GF-D8 (cell line): Measurements from ENCODE around the gene PCED1B.

ENCODE experiments used
- DNase-seq: peaks from one replicate; lab custom pipeline; 2025; lab: John Stamatoyannopoulos, UW

PCED1B gene

GRCh38 chr12:47067771-47068431 lies 11.5 kb upstream of the PCED1B start:
- no peak for DNase-seq

DNA sequence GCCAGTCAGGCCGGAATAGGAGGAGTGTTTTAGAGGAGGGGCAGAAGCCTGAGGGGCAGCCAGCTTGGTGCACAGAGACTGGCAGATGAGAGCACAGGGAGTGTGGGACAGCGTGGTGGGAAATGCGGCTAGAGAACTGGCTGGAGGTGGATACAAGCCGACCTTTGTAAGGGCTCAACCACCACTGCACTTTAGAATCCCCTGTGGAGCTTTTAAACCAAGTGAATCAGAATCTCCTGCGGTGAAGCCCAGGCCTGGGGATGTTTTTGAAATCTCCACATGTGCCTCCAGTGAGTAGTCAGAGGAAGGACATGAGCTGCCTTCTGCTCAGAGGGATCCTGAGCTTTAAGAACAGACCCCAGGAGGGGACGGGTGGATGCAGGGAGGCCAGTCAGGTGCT lies 10.9 kb upstream of the PCED1B start:
- DNase-seq, result no peak

DNA sequence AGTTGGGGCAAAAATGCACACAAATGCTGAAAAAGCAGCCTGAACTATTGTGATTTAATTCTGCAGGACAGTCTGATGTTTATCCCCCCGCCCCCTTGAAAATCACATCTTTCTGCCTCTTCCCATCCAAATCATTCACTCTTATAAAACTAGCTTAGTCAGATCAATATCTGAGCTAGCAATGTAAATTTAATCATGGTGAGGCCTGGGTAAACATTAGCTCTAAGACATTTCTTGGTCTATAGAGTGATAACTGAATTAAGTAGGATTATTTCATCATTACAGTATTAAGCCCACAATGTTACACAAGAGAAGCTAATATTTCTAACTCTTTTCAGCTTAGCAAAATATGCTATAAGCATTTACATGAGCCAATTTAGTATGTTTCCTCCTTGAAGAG lies 9.1 kb upstream of the PCED1B start:
- DNase-seq, result no peak

DNA sequence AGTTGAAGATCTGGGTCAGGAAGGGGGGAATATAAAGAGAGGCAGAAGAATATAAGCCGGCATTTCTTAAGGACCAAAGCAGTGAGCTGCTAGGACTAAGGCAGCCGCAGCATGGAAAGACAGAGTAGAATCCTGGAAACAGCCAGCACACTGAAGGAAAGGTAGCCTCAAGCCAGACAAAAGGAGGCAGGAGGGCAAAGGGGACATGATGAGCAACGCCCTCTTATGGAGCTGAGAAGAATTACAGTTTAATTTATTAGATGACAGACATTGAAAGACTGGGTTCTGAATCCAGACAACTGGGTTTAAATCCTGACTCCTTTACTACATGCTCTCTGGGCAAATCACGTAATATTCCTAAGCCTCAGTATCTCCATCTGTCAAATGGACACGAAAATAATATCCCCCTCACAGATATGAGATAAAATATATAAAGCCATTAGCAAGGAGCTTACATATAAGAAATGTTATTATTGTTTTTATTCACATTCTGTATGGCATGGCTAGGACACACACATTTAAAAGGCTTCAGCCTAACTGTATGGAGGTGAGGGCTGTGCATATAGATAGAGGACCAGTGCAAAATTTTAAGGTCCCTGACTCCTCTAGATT lies 8.1 kb upstream of the PCED1B start:
- no peak for DNase-seq

GRCh38 chr12:47073951-47074350 lies 5.5 kb upstream of the PCED1B start:
- no peak for DNase-seq

DNA sequence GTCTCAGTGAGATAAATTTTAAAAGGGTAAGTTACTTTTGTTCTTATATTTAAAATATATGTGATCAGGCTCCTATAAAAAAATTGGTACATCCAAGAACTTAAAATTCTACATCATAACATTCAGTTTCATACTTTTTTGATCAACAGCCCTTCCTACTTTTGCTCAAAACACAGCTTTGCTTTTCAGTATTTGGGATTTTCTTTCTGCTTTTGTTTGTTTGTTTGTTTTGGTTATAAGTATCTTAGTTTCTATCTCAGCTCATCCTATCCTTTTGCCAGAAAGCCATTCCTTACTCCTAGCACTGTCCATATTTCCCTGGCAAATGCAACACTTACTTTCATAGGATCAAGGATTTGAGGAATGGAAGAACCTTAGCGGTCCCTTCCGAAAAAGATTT lies 4.7 kb upstream of the PCED1B start:
- no peak for DNase-seq

GRCh38 chr12:47075192-47076084 lies 4.0 kb upstream of the PCED1B start:
- DNase-seq, result no peak

DNA sequence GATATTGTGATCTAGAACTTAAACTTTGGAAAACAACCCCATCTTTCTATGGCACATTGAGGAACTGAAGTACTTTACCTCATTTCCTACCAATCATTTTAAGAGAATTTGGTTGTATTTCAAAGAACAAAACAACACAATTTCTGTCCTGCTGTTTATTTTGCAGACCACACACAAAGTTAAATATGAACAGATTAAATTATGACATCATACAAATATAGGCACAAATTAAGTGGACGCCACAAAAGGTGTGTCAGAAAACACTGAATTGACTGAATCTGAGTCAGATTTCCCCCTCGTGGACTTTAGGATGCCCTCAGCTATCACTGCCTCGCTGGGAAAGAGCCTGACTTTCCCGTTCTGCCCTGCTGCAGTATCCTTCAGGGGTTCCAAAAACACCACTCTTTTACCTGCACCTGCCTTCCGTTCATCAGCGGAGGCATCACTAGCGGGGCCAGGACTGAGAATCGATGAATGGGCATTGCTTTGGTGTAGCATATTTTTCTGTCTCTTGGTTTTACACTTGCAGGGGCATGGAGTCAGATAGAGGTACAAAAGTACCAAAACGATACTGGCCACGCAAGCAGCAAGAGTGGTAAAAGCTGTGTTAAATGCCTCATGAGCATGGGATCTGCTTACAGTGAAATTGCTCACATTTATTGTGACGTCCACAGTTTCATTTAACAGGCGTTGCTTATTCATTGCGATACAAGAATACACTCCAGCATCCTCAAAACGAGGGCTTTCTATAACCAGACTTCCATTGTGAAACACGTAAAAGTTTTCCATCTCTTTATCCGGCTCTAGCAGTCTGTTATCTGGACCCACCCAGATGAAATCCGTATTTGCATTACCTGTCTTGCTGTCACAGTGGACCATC lies 2.0 kb upstream of the PCED1B start:
- DNase-seq, result no peak

GRCh38 chr12:47078086-47078395 lies 1.4 kb upstream of the PCED1B start:
- no peak for DNase-seq

- no peak for DNase-seq
Observed at GRCh38 chr12:47078733-47079467, 521 bp upstream of the PCED1B start.

DNA sequence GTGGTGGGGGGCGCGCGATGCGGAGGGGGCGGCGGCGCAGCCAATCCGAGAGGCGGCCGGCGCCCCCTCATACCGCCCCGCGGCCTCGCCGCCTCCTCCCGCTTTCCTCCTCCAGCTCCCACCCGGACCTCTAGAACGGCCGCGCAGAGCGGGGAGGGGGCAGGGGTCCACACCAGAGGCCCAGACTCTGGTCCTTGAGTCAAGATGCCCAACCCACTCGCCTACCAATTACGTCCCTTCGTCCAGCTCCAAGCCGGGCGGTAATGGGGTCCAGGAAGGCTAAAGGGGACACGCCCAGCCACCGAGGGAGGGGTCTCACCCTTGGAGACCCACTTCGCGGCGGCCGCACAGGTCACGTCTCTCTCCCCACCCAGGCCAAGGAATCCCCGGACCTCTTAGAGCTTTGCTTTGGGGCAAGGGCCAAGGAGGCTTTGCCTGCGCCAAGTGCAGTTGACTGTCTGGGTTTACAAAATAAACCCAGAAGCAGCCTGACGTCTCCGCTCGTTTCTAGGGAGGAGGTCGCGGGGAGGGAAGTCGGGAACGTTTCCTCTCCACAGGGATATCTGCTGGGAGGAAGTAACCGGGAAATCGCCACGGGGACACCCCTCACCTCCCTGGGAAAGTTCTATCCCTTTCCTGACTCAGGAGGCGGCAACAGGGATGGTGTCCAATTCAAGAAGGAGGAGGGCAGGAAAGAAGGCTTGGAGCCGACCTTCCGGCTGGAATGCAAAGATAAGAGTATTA lies 732 bp downstream of the PCED1B start:
- DNase-seq, result no peak

DNA sequence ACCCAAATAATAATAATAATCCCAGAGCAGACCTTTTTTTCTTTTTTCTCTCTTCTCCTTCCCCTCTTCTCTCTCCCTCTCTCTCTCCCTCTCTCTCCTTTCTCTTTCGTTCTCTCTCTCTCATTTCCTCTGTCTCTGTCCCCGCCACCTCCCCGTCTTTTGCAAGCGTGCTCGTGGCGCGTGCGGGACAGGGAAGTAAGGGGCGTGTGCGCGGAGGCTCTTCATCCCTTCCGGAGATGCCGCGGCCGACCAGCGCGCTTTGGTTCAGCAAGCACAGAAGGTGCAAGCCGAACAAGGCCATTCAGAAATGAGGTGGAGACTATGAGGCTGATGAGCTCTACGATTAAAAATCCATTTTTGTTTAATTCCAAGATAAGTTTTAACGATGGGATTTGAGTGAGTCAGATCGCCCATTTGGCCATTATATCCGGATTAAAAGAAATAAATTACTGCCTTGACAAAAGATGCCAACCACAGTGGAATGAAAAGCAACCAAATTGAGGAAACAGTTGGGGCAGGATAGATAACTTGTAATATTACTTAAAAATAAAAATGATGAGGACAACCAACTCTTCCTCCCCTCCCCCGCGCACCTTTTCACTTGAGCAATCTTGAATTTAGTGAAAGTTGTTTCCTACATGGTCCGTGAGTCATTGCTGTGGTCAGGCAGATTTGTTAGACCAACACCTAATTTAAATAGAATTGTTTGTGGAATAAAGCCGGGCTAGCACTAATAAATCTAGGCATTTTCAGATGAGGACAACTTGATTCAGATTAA lies 1.5 kb downstream of the PCED1B start:
- DNase-seq, result no peak

GRCh38 chr12:47082283-47082682 lies 2.9 kb downstream of the PCED1B start:
- no peak for DNase-seq

GRCh38 chr12:47082796-47083621 lies 3.6 kb downstream of the PCED1B start:
- no peak for DNase-seq

- no peak for DNase-seq
Observed at GRCh38 chr12:47084172-47084571, 4.8 kb downstream of the PCED1B start.

GRCh38 chr12:47085815-47086252 lies 6.4 kb downstream of the PCED1B start:
- no peak for DNase-seq

GRCh38 chr12:47087088-47087688 lies 7.8 kb downstream of the PCED1B start:
- no peak for DNase-seq
